COLO829 (cell line): ENCODE results near the gene URB1.

Source experiments
- DNase-seq: peaks from one replicate; pipeline ENCODE4 v3.0.0; 2012; ENCODE audit warnings: low spot score

The URB1 gene

DNA sequence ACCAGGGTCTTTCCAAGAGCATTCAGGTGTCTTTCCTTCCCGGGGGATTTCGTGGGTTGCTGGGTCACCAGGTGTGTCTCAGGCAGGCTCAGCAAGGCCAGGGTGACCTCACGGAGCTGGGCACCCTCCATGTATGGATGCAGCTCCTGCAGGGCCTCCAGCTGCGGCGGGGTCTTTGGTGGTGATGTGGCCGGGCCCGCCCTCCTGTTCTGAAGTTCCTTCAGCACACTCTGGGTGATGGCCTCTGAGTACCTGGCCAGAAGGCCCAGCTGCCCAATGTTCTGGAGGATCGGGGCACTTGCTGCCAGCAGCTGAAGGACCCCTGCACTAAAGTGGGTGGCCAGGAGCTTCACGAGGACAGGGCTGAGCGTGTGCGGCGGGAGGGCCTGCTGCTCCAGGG lies 45.5 kb downstream of the URB1 start:
- no peak for DNase-seq

DNA sequence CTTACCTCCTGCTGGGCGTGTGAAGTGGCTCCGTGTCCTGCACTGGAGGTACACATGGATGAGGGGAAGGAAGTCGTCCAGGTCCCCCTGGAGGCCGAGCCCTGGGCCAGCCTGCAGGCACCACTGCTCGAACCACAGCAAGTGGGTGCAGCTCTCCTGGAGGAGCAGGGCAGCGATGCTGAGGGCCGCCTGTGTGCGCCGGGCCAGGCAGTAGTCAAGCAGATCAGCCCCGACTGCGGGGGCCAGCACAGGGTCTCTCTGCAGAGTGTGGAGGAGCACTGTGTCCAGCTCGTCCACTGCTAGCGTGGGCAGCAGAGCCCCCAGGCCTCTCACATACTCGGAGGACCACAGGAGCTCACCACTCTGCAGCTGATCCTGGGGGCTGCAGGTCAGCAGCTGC lies 45.9 kb downstream of the URB1 start:
- no peak for DNase-seq

DNA sequence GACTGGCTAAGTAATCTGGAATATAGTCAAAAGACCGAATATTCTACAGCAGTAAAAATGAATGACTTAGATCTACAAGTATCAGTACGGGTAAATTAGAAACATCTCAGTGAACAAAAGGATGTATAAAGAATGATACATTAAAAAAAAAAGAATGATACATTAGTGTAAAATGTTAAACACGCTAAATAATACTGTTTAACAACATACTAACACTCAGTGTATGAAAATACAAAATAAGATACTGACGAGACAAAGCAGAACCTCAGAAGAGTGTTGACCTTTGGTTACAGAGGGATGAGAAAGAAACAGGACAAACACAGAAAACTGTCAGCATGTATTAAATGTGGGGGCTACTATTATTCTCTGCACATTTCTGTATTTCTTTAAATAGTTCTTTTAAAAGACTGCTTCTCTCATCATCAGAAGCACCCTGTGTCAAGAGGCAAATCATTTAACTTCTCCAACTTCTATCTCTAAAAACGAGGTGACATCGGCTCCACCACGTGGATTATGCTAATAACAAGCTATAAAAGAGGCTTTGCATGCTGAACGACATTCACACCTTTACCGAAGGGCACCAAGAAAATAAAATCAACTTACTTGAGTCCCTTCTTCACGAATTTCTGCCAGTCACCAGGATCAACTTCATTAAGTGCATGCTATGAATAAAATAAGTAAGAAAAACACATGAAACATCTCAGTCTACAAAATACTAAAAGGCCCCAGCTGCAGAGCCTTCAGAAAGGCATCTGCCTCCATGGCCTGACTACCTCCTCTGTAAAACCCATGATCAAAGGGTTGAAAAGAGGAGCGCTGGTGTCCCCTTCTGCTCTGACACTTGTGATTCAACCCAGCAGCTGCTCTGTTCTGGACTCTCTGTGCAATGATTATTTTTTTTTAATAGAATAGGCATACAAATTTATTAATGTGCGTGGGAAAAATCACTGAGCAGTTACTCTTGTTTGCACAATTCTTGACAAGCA lies 51.7 kb downstream of the URB1 start:
- DNase-seq: no peak

DNA sequence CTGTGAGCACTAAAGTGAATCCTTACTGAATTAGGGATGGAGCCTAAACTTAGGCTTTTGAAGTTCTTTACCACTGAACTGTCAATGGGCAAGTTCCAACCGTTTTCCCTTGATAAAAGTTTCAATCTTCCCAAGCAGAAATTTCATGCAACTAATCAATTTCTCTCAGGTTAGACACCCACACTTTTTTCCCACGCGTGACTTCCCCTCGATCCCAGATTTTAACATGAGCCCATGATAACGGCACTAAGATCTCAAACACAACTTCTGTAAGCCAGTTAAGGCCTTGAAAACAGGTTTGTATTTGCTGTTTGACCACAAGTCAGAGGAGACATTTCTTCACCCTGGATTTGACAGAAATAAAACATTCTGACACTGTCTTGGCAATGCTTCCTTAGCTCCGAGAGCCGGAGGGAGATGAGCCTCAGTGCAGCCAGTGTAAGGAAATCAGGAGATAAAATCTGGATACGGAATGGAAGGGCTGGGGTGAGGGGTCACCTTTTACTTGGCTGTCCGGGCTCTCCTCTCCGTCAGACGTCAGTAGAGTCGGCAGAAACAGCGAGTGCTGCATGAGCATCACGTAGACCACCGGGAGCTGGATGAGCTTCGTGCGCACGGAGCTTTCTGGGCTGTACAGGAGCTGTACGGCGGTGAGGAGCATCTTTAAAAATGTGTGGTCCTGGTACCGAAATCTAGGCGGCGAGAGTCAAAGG lies 54.4 kb downstream of the URB1 start:
- no peak for DNase-seq

GRCh38 chr21:32337206-32337605 lies 55.6 kb downstream of the URB1 start:
- DNase-seq: no peak

GRCh38 chr21:32336711-32337110 lies 56.1 kb downstream of the URB1 start:
- DNase-seq: peak; percentile 86

- peak; percentile 91 for DNase-seq
Observed at GRCh38 chr21:32335601-32336575, 56.9 kb downstream of the URB1 start.

DNA sequence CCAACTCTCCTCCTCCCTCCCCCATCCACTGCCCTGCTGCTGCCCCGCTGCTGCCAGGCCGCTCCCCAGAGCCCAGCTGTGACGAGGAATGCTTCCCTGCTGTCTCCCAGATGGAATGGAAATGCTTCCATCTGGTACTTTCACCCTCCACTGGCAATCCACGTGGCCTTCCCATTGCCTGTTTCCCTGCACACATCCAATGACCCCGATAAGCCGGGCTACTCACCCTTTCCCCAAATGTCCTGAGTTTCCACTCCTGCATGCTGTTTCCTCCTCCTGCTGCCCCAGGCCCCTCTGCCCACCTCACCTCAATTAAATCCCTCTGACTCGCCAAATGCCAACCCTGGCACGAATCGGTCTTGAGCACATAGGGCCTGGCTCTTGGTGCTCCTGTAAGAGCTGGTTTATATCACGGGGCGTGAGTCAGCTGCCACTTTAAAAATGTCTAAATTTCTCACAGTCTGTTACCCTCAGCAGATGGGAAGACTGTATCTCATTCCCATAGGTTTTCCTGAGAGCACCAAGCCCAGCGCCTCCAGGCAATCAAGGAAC lies 57.8 kb downstream of the URB1 start:
- DNase-seq: peak; percentile 27

DNA sequence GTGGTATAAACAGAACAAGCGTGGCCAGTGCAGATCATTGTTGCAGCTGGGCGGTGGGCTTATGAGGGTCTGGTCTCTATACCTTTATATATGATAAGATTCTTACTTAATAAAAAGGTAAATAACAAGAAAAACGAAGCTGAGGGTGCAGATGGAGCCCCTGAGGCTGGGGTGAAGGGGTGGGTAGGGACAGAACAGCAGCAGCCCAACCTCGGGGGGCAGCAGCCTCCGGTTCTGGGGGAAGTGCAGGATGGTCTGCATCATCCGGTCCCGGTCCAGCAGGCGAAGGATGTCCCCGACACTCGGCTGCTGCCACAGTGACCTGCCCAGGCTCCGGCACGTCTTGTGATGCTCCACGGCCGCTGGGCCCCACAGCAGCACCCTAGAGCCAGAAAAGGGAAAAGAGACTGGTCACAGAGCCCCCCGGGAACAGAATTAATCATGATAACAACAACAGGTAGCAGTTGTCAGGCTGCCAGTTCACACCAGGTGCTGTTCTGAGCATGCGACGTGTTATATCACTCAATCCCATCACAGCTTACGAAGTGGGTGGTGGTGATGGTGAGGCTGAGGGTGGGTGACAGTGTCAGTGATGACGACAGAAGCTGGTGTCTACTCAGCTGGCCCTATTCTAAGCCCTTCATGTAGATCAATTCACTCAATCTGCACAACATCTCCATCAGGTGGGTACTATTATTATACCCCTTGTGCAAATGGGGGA lies 58.7 kb downstream of the URB1 start:
- DNase-seq: no peak

GRCh38 chr21:32332463-32332951 lies 60.3 kb downstream of the URB1 start:
- DNase-seq: no peak

DNA sequence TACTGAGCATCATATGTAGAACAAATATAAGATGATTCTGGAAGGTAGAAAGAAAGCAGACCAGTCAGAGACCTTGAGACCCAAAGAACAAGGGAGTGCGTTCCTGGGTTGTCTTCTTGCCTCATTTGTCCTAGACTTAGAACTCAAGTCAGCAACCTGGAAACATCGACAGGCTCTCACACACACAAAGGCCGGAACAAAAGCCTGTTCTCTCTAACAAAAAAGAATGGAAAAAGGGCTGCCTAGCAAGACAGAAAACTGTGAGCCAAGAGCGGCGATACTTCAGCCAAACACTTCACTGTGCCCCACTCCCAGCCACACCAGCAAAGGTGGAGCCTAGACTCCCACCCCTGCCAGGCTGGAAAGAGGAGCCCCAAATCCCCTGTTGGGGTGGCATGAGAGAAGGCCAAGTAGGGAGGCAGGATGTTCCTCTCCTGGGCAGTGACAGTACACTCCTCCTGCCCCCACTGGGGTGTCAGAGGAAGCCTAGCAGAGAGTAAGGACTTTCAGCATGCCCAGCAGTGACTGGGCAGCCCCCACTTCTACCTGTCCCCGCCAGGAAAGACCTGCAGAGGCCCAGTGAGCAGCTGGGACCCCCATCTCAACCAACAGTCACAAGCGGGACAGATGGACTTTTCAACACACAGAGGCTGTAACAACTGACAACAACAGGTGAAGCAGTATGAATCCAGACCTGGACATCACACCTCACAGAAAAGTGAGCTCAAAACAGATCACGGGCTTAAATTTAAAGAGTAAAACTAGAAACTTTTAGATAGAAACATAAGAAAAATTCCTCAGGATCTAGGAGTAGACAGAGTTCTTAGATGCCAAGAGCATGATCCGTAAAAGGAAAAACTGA lies 61.1 kb downstream of the URB1 start:
- DNase-seq: no peak

- DNase-seq: peak; percentile 82
Observed at GRCh38 chr21:32330784-32331311, 62.0 kb downstream of the URB1 start.

- DNase-seq: no peak
Observed at GRCh38 chr21:32329776-32330175, 63.0 kb downstream of the URB1 start.

- DNase-seq: no peak
Observed at GRCh38 chr21:32329331-32329730, 63.5 kb downstream of the URB1 start.

DNA sequence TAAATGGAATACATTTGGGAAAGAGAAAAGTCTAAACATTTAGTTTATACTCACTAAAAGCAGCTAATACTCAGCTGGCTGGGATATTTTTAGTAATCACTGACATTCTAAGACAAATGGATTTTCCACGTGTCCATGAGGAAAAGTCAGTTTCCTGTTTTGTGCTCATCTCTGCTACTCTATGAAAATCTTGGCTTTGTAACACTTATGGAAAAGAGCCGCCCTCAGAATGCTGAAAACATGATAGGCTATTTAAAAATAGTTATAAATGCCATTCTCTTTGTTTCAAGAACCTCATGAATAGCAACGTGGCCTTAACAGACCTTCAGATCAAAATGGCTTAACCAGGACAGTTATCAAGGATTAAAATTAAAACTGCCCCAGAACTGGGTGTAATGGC lies 64.2 kb downstream of the URB1 start:
- DNase-seq: peak; percentile 60

GRCh38 chr21:32325706-32326105 lies 67.1 kb downstream of the URB1 start:
- DNase-seq: no peak

GRCh38 chr21:32322676-32323075 lies 70.1 kb downstream of the URB1 start:
- no peak for DNase-seq

GRCh38 chr21:32322103-32322502 lies 70.7 kb downstream of the URB1 start:
- DNase-seq: no peak

DNA sequence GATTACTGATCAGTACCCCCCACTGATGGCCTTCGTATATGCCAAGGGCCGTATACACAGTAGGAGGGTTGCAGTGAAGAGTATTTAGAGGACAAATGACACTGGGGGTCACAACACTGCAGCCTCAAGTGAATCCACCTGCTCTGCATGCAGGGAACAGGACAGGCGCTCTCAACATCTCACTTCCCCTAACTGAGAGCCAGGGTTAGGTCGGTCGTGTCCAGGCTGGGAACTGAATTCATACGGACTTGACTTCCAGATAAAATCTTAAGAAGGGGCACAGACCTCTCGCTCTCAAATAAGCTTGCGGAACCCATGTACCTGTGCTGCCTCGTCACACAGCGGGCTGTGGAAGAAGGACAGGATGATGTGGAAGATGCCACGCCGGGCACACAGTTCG lies 71.3 kb downstream of the URB1 start:
- no peak for DNase-seq

DNA sequence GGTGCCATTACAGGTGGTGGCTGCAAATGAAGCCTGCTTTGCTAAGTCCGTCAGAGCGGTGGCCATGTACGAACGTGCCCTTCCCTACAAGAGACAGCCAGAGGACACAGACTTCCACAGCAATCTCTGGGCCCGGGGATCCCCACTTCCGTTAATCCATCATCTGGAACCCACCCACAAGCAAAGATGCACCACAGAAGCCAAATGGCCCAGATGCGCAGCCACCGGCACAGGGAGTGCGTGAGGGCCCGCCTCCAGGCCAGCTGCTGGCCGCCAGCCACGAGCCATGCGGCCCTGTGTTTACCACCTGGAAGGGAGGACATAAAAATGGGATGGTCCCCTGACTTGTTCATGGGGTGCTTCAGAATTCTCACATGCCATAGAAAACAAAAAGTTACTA lies 72.1 kb downstream of the URB1 start:
- DNase-seq: no peak
